HepG2 (cell line): ENCODE measurements around the gene STARD5. TPM values are rescaled to one million over a fixed set of nuclear protein-coding genes. Genes with fewer than 3 reads are reported as not detected.

Experiments used
- ATF1 ChIP-seq: IDR thresholded peaks from 2 replicates; pipeline ENCODE4 v1.6.1; 2016; ENCODE audit warnings: mild to moderate bottlenecking, control low read depth
- ATM ChIP-seq: fragments of 450-650 bp; IDR thresholded peaks from 2 replicates; pipeline ENCODE4 v1.7.1; 2017; ENCODE audit warnings: mild to moderate bottlenecking, borderline replicate concordance
- ATRX ChIP-seq: sonication (generic); formaldehyde crosslinking; IDR thresholded peaks from 2 replicates; pipeline ENCODE4 v1.4.0; 2020; ENCODE audit warnings: missing genetic modification reagents, borderline replicate concordance
- CEBPB ChIP-seq: IDR thresholded peaks from 2 replicates; pipeline ENCODE4 v1.6.1; 2011; ENCODE audit warnings: low read depth, low read length, improper control_type of control experiment, borderline replicate concordance
- CREM ChIP-seq, 2 experiments: sonication (generic) in 1 of 2; formaldehyde crosslinking in 1 of 2; IDR thresholded peaks; 2 replicates each; pipeline versions ENCODE4 v1.4.0 to v1.6.1; 2016 to 2020; ENCODE audit warnings: antibody characterized with exemption in 1 of 2, mild to moderate bottlenecking in 1 of 2, missing genetic modification reagents in 1 of 2
- DMAP1 ChIP-seq: IDR thresholded peaks from 2 replicates; pipeline ENCODE4 v1.6.1; 2016
- FOXP1 ChIP-seq, 2 experiments: fragments of 450-650 bp in 1 of 2; IDR thresholded peaks; 2 replicates each; pipeline ENCODE4 v1.6.1; 2017 to 2018; ENCODE audit warnings: antibody characterized with exemption in 1 of 2
- NFIC ChIP-seq: IDR thresholded peaks from 2 replicates; pipeline ENCODE4 v1.6.1; 2012; ENCODE audit warnings: mild to moderate bottlenecking, low read length, inconsistent platforms
- PCBP1 ChIP-seq: fragments of 200-400 bp; formaldehyde crosslinking; IDR thresholded peaks from 2 replicates; pipeline ENCODE4 v1.6.1; 2017; ENCODE audit warnings: mild to moderate bottlenecking, low read depth, low read length, borderline replicate concordance
- RELA ChIP-seq: sonication (generic); formaldehyde crosslinking; IDR thresholded peaks from 2 replicates; pipeline ENCODE4 v1.4.0; 2020; ENCODE audit warnings: missing genetic modification reagents
- SNAI1 ChIP-seq: sonication (generic); formaldehyde crosslinking; IDR thresholded peaks from 2 replicates; pipeline ENCODE4 v1.5.0; 2020; ENCODE audit warnings: mild to moderate bottlenecking, missing genetic modification reagents, borderline replicate concordance
- TAF15 ChIP-seq: fragments of 200-400 bp; formaldehyde crosslinking; IDR thresholded peaks from one replicate; pipeline ENCODE4 v1.6.1; 2018; ENCODE audit warnings: mild to moderate bottlenecking, low read depth, low read length; ENCODE audit not compliant: poor library complexity, severe bottlenecking
- ZMYM3 ChIP-seq: sonication (generic); formaldehyde crosslinking; IDR thresholded peaks from 2 replicates; pipeline ENCODE4 v1.5.1; 2020; ENCODE audit warnings: mild to moderate bottlenecking, missing genetic modification reagents
- ZNF101 ChIP-seq: sonication (generic); formaldehyde crosslinking; IDR thresholded peaks from 2 replicates; pipeline ENCODE4 v1.4.0; 2020; ENCODE audit warnings: mild to moderate bottlenecking, low read depth, missing genetic modification reagents, borderline replicate concordance
- ZNF251 ChIP-seq: sonication (generic); formaldehyde crosslinking; IDR thresholded peaks from 2 replicates; pipeline ENCODE4 v1.9.0; 2021; ENCODE audit warnings: mild to moderate bottlenecking, missing genetic modification reagents
- ZNF296 ChIP-seq: sonication (generic); formaldehyde crosslinking; conservative IDR thresholded peaks from 2 replicates; pipeline ENCODE4 v1.5.0; 2020; ENCODE audit warnings: mild to moderate bottlenecking, missing genetic modification reagents
- ZNF616 ChIP-seq: sonication (generic); formaldehyde crosslinking; IDR thresholded peaks from 2 replicates; pipeline ENCODE4 v1.5.0; 2020; ENCODE audit warnings: low read depth, mild to moderate bottlenecking, missing genetic modification reagents
- ZNF773 ChIP-seq: sonication (generic); formaldehyde crosslinking; IDR thresholded peaks from 2 replicates; pipeline ENCODE4 v1.4.0; 2020; ENCODE audit warnings: missing genetic modification reagents, borderline replicate concordance
- ZSCAN29 ChIP-seq: sonication (generic); formaldehyde crosslinking; conservative IDR thresholded peaks from 2 replicates; pipeline ENCODE4 v1.4.0; 2020; ENCODE audit warnings: mild to moderate bottlenecking, missing genetic modification reagents
- polyA plus RNA-seq, 8 experiments: library from polyadenylated mRNA; depleted of rRNA in 3 of 8; stranded (reverse) in 7 of 8; unstranded in 1 of 8; fragments of >200 nt; fragmentation: Illumina TruSeq in 4 of 8; extraction: Trizol in 4 of 8; gene quantifications; 2 replicates each; pipeline versions ENCODE4 v1.2.1 to v1.2.3, GENCODE V29; 2011 to 2016; ENCODE audit warnings: low read depth in 4 of 8, missing spikeins in 1 of 8, mixed read lengths in 1 of 8; ENCODE audit not compliant: insufficient read depth in 1 of 8
- total RNA-seq, 5 experiments: library from RNA; depleted of rRNA; stranded (reverse); fragments of >200 nt; fragmentation: Illumina TruSeq; extraction: Trizol; gene quantifications; 2 replicates each; pipeline ENCODE4 v1.2.3, GENCODE V29; 2016; ENCODE audit warnings: low read depth in 1 of 5
- TF ChIP-seq, protein P1 (sequence below): sonication (generic); formaldehyde crosslinking; IDR thresholded peaks from 2 replicates; pipeline ENCODE4 v1.4.0; 2020; ENCODE audit warnings: missing genetic modification reagents, mild to moderate bottlenecking, borderline replicate concordance
- TF ChIP-seq, protein P2 (sequence below): sonication (generic); formaldehyde crosslinking; IDR thresholded peaks from 2 replicates; pipeline ENCODE4 v1.8.1; 2023; ENCODE audit warnings: mild to moderate bottlenecking, moderate library complexity, missing genetic modification reagents
- TF ChIP-seq, protein P3 (sequence below): sonication (generic); formaldehyde crosslinking; IDR thresholded peaks from 2 replicates; pipeline ENCODE4 v1.4.0; 2020; ENCODE audit warnings: missing genetic modification reagents
- TF ChIP-seq, protein P4 (sequence below): sonication (generic); formaldehyde crosslinking; IDR thresholded peaks from 2 replicates; pipeline ENCODE4 v1.4.0; 2020; ENCODE audit warnings: low read depth, mild to moderate bottlenecking, missing genetic modification reagents

STARD5 gene
- total and polyA plus RNA-seq, 2 of the 13 experiments (the other 11 are each of a cell fraction or from before 2014, with no cell fraction given): 3.1 to 3.5 TPM

DNA sequence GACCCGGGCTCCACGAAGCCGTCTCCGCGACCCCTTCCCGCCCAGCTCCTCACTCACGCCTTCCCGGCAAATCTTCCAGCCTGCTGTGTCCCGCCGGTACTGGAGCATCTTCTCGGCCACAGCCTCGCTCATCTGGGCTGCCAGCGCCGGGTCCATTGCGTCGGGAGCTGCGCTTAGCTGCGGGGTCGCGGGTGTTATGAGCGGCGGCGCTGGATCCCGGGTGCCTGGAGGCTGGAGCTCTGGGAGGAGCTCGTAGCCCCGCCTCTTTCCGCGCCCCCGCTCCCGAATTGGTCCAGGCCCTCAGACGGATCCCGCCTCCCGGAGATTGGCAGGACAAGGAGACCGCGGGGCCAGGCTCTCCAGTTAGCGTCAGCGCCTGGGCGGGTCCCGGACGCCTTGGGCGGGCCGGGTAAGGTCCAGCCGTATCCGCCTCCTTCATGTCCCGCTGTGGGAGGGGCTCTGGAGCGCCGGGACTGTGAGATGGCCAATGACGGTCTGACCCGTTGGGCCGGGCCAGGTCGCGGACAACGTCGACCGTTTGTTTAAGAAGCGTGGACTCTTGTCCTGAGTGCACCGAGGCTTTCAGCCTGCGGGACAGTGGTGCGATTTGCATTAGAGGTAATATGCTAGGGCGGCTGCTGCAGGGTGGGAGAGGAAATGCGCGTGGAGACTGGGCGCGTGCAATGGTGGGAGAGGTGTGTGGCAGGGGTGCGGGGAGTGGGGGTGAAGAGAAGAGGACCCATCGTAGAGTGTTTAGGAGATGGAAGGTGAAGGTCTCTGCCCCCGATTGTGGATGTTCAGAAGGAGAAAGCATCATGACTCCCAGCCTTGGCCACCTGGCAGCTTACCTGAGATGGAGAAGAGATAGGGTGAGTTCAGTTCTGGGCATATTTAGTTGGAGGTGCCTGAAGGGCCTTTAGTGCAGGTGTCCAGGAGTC is at the start of gene STARD5 (continued):
- TF ChIP-seq, protein P1, sequence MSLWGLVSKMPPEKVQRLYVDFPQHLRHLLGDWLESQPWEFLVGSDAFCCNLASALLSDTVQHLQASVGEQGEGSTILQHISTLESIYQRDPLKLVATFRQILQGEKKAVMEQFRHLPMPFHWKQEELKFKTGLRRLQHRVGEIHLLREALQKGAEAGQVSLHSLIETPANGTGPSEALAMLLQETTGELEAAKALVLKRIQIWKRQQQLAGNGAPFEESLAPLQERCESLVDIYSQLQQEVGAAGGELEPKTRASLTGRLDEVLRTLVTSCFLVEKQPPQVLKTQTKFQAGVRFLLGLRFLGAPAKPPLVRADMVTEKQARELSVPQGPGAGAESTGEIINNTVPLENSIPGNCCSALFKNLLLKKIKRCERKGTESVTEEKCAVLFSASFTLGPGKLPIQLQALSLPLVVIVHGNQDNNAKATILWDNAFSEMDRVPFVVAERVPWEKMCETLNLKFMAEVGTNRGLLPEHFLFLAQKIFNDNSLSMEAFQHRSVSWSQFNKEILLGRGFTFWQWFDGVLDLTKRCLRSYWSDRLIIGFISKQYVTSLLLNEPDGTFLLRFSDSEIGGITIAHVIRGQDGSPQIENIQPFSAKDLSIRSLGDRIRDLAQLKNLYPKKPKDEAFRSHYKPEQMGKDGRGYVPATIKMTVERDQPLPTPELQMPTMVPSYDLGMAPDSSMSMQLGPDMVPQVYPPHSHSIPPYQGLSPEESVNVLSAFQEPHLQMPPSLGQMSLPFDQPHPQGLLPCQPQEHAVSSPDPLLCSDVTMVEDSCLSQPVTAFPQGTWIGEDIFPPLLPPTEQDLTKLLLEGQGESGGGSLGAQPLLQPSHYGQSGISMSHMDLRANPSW (CRISPR knock-in tag): no peak
- TF ChIP-seq ZSCAN29 (CRISPR knock-in tag) (no peak), ZNF616 (CRISPR knock-in tag) (0 out of 2 replicates have a peak, but pooled peaks have one; percentile 33), ATF1 (CRISPR knock-in tag) (peak; percentile 70), CEBPB (no peak), ZNF773 (CRISPR knock-in tag) (no peak), CREM (IDR thresholded peaks at IDR 0.05) (peak; percentile 62), CREM (CRISPR knock-in tag; IDR thresholded peaks at IDR 0.05) (no peak), ZNF251 (no peak), DMAP1 (CRISPR knock-in tag) (peak; percentile 35; the same call in 1 of the 2 replicates), ZNF101 (CRISPR knock-in tag) (no peak), ATM (no peak), ZNF296 (CRISPR knock-in tag) (no peak), TAF15 (no peak), SNAI1 (CRISPR knock-in tag) (no peak; the same call in 1 of the 2 replicates), RELA (CRISPR knock-in tag) (no peak), PCBP1 (no peak), ATRX (CRISPR knock-in tag) (no peak), ZMYM3 (CRISPR knock-in tag) (0 out of 2 replicates have a peak, but pooled peaks have one; percentile 40), FOXP1 (IDR thresholded peaks at IDR 0.05) (no peak), FOXP1 (CRISPR knock-in tag; IDR thresholded peaks at IDR 0.05) (no peak), NFIC (no peak)
- TF ChIP-seq, protein P2, sequence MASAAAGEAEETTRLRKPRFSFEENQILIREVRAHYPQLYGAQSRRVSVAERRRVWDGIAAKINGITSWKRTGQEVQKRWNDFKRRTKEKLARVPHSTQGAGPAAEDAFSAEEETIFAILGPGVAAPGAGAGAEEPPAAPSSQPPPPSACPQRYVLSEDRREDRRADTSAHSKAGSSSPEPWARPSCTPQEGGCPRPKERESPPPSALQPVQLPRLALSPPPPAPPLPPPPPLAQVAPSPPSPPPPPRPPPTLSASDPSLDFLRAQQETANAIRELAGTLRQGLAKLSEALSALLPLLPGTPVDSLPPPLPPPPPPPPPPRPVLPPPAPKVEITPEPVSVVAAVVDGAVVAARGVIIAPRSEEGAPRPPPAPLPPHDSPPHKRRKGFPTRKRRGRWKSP (CRISPR knock-in tag): peak; percentile 83; the same call in 1 of the 2 replicates
- TF ChIP-seq, protein P3, sequence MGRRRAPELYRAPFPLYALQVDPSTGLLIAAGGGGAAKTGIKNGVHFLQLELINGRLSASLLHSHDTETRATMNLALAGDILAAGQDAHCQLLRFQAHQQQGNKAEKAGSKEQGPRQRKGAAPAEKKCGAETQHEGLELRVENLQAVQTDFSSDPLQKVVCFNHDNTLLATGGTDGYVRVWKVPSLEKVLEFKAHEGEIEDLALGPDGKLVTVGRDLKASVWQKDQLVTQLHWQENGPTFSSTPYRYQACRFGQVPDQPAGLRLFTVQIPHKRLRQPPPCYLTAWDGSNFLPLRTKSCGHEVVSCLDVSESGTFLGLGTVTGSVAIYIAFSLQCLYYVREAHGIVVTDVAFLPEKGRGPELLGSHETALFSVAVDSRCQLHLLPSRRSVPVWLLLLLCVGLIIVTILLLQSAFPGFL (CRISPR knock-in tag): no peak
- TF ChIP-seq, protein P4, sequence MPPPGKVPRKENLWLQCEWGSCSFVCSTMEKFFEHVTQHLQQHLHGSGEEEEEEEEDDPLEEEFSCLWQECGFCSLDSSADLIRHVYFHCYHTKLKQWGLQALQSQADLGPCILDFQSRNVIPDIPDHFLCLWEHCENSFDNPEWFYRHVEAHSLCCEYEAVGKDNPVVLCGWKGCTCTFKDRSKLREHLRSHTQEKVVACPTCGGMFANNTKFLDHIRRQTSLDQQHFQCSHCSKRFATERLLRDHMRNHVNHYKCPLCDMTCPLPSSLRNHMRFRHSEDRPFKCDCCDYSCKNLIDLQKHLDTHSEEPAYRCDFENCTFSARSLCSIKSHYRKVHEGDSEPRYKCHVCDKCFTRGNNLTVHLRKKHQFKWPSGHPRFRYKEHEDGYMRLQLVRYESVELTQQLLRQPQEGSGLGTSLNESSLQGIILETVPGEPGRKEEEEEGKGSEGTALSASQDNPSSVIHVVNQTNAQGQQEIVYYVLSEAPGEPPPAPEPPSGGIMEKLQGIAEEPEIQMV (CRISPR knock-in tag): 0 out of 2 replicates have a peak, but pooled peaks have one; percentile 10
